Osteocyte (in vitro differentiated cells): ENCODE measurements around the gene CYB5A. TPM values are rescaled to one million over a fixed set of nuclear protein-coding genes. Genes with fewer than 3 reads are reported as not detected.

Experiments used
- DNase-seq: peaks from one replicate; pipeline ENCODE4 v3.0.0; 2021; ENCODE audit warnings: mixed read lengths; ENCODE audit not compliant: unreplicated experiment; ENCODE audit errors: extremely low spot score
- H3K27ac Mint-ChIP-seq: one replicate; pipeline ENCODE4 v1.8.0; 2021; ENCODE audit warnings: mild to moderate bottlenecking, mixed read lengths; ENCODE audit not compliant: unreplicated experiment
- H3K27me3 Mint-ChIP-seq: one replicate; pipeline ENCODE4 v1.8.0; 2021; ENCODE audit warnings: mixed read lengths; ENCODE audit not compliant: unreplicated experiment
- H3K36me3 Mint-ChIP-seq: one replicate; pipeline ENCODE4 v1.8.0; 2021; ENCODE audit warnings: mixed read lengths; ENCODE audit not compliant: unreplicated experiment
- H3K4me1 Mint-ChIP-seq: one replicate; pipeline ENCODE4 v1.8.0; 2021; ENCODE audit warnings: mixed read lengths; ENCODE audit not compliant: unreplicated experiment
- H3K4me3 Mint-ChIP-seq: one replicate; pipeline ENCODE4 v1.8.0; 2021; ENCODE audit warnings: mild to moderate bottlenecking, moderate library complexity, mixed read lengths; ENCODE audit not compliant: unreplicated experiment
- H3K9me3 Mint-ChIP-seq: one replicate; pipeline ENCODE4 v1.8.0; 2021; ENCODE audit warnings: mixed read lengths; ENCODE audit not compliant: unreplicated experiment
- CTCF ChIP-seq: fragments of 200-600 bp; sonication (generic); IDR thresholded peaks from 2 replicates; pipeline ENCODE4 v1.5.0; 2021; ENCODE audit warnings: antibody characterized with exemption, mild to moderate bottlenecking, moderate library complexity
- total RNA-seq: library from RNA; stranded (reverse); gene quantifications from 2 replicates; pipeline ENCODE4 v1.2.1, GENCODE V29; 2021

Gene CYB5A
- total RNA-seq, 1 donor from 2014 or later = 28.2 TPM

- no peaks in the 10 kb centered on the region for H3K27me3 Mint-ChIP-seq
- no peak overlapping the region for H3K4me3 Mint-ChIP-seq
- H3K4me1 Mint-ChIP-seq = no peaks in the 10 kb centered on the region
- no peak overlapping the region for H3K27ac Mint-ChIP-seq
- DNase-seq = no peak
- no peak for TF ChIP-seq CTCF
- H3K36me3 Mint-ChIP-seq = peaks cover 2% of the 10 kb centered on the region
- no peaks in the 10 kb centered on the region for H3K9me3 Mint-ChIP-seq
These were observed 26.1 kb downstream of the CYB5A start for GRCh38 chr18:74265546-74266098.

- no peaks in the 10 kb centered on the region for H3K9me3 Mint-ChIP-seq
- no peaks in the 10 kb centered on the region for H3K27me3 Mint-ChIP-seq
- peaks cover 2% of the 10 kb centered on the region for H3K36me3 Mint-ChIP-seq
- no peaks in the 10 kb centered on the region for H3K4me1 Mint-ChIP-seq
- H3K27ac Mint-ChIP-seq = no peak overlapping the region
- H3K4me3 Mint-ChIP-seq = no peak overlapping the region
- no peak for TF ChIP-seq CTCF
- no peak for DNase-seq
These were observed 27.3 kb downstream of the CYB5A start for GRCh38 chr18:74264303-74265020.

DNA sequence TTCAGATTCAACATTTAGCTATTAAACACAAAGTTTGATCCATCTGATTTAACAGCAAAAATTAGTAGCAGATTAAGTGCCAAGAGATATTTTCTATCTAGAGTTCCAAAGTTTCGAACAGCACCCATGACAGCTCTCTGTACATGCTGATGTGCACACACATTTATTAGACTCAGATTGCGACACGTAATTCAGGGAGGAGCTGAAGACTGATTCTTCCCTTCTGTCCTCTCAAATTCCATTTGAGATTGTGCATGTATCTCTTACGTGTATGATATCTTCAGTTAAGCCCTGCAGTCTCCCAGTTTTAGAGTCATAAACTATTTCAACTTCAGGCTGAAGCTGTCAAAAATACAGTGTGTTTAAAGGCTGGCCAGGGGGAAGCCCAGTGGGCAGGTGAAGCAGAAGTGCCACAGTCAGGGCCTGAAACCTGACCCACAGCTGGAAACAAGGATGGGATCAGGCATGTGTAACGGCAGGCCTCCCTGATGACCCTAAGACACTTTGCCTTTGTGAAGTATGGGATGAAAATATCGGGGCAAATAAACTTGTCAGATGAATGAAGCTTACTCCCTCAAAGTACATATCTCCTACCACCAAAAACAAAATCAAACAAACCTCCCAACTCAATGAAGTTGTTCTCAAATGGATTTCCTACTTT, 30.6 kb downstream of the CYB5A start:
- Mint-ChIP-seq H3K27me3 (no peaks in the 10 kb centered on the region), H3K4me1 (no peaks in the 10 kb centered on the region), H3K9me3 (no peaks in the 10 kb centered on the region), H3K27ac (no peak overlapping the region), H3K4me3 (no peak overlapping the region), H3K36me3 (peaks cover 2% of the 10 kb centered on the region)
- no peak for DNase-seq
- no peak for TF ChIP-seq CTCF

- no peak for DNase-seq
- Mint-ChIP-seq H3K4me3 (no peak overlapping the region), H3K27ac (no peak overlapping the region), H3K27me3 (no peaks in the 10 kb centered on the region), H3K9me3 (no peaks in the 10 kb centered on the region), H3K4me1 (no peaks in the 10 kb centered on the region), H3K36me3 (peaks cover 2% of the 10 kb centered on the region)
- no peak for TF ChIP-seq CTCF
These were observed 32.4 kb downstream of the CYB5A start for GRCh38 chr18:74259347-74259746.

DNA sequence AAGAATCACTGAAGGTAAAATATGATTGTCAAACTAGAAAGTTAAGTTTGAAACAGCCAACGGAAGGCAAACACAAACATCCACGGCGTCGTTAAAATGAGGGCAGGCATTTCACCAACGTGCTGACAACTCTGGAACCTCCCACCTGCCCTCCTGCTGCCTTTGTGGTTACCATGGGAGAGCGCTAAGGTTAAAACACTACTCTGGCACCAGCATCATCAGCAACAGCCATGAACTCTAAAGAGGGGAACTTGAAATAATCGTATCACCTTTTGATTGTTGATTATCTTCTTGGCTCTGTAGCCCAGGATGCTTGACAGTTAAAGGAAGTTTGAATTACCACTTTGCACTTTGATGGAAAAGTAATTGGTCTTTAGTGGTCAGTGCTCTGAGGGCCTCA, 34.7 kb downstream of the CYB5A start:
- TF ChIP-seq CTCF = no peak
- Mint-ChIP-seq H3K4me3 (no peak overlapping the region), H3K36me3 (peaks cover 7% of the 10 kb centered on the region), H3K9me3 (no peaks in the 10 kb centered on the region), H3K4me1 (peaks cover 3% of the 10 kb centered on the region), H3K27me3 (no peaks in the 10 kb centered on the region), H3K27ac (no peak overlapping the region)
- no peak for DNase-seq
